GM19025 (cell line): Measurements from ENCODE around the gene CA5A.
A peak's percentile ranks its signal among the peaks of the same experiment; 100 is the strongest.
"Not testable (repeated sequence)": the region's sequence is repeated elsewhere in the genome, so short reads cannot be mapped to it uniquely, and the experiment has no call there.

Source experiments
- ATAC-seq: cut with Tn5 transposase; IDR thresholded peaks from one replicate; pipeline ENCODE4 v1.9.1; 2021; ENCODE audit warnings: mild to moderate bottlenecking, low read depth, moderate library complexity; ENCODE audit not compliant: unreplicated experiment

Gene CA5A

DNA sequence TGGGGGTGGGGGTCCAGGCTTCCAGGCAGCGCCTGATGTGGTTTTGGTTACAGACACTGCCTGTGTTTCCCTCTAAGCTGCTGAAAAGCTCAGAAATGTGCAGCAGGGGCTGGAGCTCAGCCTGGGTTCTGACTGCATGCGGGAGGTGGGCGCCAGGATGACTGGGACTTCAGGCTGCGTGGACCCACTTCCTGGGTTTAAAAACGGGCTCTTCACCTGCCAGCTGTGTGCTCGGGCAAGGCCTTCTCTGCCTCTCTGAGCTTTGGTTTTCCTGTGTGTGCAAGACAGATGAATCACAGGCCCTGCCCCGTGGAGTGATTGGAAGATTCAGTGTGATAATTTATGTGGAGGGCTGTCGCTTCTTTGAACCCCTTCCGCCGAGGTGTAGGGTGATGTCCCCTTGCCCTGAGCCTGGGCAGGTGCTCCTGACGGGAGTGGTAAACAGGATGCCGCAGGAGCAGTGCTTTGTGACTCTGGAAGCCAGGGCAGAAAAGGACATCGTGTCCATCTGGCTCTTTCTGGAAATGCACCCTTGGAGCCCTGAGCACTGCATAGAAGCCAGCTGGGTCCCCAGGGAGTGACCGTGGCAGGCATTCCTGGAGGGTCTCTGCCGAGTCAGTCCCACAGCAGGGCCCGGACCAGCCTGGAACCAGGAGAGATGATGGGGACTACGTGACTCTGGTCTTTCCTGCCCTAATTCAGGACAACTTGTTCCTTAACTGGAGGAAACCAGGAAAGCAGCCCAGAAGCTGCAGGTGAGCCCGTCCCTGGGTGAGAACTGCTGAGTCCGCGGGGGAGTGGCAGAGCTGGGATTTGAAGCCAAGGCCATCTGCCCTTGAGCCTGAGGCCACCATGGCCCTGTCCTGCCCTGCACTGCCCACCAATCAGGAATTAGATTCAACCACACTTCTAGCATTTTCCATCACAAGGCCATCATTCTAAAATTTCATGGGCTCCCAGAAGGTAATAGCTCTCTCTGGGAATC is 38.5 kb downstream of the CA5A start:
- ATAC-seq = no peak

DNA sequence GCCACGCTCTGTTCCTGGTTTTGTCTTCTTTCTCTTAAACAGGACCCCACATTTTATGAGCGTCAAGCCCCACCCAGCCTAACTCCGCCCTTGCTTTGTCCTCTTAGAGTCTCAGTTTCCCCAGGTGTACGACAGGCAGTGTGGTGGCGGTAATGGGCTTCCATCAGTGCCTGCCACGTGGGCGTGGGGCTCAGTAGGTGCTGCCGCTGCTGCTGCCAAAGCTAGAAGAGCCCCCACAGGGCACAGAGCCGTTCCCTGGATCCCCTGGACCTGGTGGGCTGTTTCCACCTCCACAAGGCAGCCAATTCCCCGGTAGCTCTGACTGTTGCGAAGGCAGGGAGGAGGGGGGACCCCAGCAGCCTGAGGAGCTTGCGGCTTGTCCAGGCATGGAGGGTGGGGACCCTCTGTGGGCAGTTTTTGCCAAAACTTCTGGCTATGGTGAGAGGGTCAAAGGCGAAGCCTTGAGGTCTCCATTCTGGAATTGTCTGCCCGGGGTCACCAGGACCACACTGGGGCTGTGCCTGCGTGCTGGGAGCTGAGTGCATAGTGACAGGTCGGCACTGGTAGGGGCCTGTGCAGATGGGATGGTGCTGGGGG is 39.3 kb downstream of the CA5A start:
- not testable (repeated sequence) for ATAC-seq

DNA sequence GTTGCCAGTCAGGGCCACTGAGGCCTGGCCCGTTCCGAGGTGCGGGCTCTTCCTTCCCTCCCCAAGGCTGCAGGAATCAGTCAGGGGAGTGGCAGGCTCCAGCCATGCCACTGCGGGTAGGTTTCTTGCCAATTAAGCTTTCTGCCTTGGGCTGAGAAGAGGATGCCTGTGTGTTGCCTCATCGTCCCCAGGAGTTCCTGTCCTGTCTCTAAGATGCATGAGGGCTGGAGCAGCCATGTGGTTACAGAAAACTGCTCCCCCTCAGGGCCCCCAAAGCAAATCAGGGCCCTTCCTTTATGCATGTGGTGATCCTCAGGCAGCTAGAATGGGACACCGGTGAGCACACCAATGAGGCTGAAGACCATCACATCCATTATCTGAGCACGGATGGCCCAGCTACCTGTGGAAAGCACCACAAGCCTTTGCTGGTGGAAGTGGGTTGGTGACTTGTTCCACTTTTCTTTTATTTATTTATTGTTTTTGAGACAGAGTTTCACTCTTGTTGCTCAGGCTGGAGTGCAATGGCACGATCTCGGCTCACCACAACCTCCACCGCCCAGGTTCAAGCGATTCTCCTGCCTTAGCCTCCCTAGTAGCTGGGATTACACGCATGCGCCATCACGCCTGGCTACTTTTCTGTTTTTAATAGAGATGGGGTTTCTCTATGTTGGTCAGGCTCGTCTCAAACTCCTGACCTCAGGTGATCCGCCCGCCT is 40.0 kb downstream of the CA5A start:
- ATAC-seq = not testable (repeated sequence)

DNA sequence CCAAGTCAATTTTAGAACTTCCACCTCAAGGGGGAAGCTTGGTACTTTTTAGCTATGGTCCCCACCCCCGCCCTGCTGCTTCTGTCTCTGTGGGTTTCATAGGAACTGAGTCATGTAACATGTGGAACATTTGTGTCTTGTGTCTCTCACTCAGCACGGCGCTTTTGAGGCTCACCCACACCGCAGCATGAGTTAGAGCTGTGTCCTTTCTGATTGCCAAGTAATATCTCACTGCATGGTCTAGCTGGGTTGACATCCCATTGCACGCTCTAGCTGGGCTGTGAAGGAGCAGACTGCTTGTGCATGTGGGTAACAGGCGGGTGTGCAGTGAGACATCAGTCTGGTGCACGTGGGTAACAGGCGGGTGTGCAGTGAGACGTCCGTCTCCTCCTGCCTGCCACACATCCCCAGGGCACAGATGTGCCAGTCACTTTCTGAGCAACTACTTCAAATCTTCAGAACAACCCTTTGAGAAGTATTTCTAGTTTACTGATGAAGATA is 40.6 kb downstream of the CA5A start:
- peak; percentile 77 for ATAC-seq

DNA sequence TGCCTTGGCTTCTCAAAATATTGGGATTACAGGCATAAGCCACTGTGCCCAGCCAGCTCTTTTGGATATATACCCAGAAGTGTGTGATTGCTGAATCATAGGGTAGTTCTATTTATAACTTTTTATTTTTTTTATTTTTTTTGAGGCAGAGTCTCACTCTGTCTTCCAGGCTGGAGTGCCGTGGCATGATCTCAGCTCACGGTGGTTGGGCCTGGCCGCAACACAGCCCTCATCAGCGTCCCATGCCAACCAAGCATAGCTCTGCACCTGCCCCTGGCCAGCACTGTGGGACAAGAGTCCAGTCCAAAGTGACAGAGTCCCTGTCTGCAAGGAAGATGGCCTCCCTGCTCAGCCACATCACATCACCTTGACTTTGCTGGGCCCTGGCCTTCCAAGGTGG is 42.3 kb downstream of the CA5A start:
- not testable (repeated sequence) for ATAC-seq

DNA sequence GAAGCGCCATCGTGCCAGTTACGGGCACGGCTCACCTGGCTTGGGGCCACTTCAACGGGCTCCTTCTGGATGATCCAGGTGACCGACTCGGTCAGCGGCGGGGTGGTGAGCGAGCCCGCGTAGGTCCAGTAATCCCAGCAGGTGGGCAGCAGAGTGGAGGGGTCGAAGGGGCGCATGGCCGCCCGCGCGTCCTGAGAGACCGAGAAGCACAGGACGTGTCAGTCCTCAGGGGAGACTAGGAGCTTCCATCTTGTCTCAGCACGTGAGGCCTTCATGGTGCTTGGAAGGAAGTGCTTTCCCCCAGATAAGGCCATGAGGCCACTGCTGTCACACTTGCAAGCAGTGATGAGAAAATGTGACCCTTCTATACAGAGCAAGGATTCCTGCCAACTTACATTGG is 44.6 kb downstream of the CA5A start:
- ATAC-seq = no peak

DNA sequence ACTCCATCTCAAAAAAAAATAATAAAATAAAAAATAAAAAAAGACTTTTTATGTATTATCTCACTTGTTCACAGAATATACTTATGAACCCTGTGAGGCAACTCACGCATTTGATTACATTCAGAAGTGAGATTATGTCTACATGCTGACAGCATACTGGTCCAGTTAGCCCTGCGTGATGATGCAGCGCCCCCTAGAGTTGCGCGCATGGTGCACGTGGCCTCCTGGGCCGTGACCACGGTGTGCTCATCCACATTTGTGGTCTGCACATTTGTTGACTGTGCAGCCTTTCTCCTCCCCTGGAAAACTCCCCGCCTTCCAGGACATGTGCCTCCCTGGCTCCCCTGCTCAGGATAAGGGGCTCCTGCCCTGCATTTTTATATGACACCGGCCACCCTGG is 46.6 kb downstream of the CA5A start:
- ATAC-seq = not testable (repeated sequence)

DNA sequence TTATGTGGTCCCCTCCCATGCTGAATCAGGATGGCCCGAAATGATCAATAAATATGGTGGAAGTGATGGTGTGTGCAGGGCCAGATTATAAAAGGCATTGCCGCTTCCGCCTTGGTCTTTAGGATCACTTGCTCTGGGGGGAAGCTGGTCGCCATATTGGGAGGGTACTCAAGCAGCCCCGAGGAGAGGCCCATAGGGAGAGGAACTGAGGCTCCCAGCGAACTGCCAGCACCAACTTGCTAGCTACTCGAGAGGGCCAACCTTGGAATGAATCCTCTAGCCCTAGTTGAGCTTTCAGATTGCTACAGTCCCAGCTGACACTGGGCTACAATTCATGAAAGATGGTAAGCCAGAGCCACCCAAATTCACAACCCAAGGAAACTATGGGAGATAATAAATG is 48.0 kb downstream of the CA5A start:
- ATAC-seq = not testable (repeated sequence)

DNA sequence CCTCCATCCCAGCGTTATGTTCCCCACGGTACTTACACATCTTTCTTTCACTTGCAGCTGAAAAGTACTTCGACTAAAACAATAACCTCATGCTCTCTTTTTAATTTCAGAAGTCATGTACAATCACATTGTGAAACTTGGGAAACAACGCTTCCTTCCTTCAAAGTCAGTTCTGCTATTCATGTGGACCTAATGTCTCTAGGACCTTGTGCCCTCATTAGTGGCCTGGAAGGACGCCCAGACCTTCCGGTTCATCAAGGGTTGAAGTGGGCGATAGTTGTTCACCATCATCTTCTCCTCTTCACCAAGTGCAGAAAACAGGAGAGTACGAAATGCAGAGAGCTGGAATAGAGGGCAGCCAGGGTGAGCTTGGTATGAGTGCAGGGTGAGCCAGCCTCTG is 48.4 kb downstream of the CA5A start:
- not testable (repeated sequence) for ATAC-seq

DNA sequence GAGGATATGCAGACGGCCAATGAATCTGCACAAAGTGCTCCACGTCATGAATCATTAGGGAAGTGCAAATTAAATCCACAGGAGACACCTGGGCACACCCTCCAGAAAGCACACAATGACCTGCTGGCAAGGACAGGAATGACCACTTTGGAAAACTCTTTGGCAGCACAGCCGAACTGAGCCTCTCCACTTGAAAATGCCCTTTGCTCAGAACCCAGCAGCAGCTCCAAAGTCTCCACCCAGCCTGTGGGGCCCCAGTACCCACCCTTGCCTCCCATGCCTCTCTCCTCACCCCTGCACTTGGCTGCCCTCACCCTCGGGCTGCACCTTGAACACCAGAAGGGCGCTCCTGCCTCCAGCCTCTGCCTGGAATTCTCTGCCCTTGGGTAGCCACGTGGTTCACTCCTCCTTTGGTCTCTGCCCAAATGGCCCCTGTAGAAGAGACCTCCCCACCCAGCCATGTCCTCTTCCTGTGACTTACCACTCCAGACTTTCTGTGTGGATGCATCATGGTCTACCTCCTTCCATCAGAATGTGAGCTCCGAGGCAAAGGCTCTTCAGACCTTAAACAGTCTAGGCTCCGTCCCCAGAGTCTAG is 50.9 kb downstream of the CA5A start:
- ATAC-seq = not testable (repeated sequence)

DNA sequence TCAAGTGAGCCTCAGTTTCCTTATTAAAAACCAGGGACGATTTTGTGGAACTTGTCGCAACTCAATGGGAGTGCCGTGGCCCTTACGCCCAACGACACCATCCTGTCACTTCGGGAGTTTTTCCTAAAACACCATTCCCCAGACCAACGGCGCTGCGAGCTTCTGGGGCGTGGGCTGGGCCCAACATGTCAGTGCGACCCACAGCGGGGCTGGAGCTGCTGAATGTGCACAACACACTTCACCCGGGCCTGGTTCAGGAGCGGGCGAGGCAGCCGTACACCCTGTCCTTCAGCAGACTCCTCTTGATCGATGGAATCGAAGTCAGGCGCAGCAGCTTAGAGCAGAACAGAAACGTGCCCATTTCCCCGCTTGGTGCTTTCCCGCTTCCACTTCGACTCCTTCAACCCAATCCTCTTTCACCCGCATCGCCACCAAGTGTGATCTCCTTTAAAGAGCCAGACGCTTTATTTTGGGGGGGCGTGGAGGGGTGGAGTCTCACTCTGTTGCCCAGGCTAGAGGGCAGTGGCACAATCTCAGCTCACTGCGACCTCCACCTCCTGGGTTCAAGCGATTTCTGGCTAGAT is 53.8 kb downstream of the CA5A start:
- no peak for ATAC-seq

DNA sequence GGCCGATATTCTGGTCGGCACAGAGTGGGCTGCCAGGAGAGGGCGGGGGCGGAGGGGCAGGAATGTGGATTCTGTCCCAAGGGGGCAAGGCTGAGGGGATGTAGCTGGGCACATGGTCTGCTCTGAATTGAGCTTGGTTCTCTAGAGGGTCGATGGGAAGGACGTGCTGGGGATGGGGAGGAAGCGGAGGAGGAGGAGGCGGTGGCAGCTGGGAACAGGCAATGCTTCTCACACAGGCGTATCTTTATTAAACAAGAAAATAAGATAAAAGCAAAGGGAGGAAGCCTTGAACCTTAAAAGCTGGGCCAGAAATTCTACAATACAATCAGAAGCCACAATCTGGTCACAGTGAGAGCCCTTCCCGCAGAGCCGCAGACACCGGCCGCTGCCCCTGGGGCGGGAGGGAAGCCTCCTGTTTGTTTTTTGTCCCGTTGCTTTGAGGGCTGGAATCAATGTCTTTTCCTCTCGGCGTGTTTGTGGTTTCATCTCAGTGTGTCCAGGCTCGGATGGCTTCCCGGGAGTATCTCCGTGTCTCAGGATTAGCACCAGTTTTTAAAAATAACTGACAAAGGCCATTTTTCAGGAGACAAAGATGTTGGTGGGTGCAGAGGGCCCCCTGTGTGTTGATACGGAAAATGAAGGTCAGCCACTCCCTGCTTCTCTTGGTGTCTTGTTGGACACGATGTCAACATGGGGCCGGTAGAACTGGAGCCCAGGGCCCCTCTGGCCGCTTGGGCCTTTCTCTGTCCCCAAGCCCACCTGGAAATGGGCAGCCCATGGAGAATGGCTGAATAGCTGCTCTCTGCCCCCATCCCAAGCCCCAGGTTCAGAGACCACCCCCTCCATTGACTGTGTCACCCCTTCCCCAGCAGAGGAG is 54.8 kb downstream of the CA5A start:
- no peak for ATAC-seq

DNA sequence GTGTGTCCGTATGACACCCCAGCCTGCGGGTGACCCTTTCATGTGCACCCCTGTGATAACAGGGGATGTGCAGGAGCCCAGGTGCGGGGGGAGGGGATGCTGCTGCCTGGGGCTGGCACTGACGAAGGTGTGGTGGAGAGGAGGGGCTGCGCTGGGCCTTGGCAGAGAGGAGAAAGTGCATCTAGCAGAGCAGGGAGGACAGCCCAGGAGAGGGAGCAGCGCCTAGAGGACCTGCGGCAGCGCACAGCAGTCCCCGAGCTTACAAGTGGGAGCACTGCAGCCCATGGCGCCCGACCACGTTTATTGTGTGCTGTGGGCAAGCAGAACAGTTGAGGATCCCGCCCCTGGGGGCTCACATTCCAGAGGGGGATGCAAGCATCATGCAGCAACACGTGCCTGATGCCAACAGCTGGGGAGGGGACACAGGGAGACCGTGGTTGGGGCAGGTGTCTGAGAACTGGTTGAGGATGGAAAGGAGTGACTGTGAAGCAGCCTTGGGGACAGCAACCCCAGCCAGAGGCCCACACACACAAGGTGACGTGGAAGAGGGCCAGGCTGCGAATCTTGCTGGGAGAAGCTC is 56.1 kb downstream of the CA5A start:
- ATAC-seq = no peak

DNA sequence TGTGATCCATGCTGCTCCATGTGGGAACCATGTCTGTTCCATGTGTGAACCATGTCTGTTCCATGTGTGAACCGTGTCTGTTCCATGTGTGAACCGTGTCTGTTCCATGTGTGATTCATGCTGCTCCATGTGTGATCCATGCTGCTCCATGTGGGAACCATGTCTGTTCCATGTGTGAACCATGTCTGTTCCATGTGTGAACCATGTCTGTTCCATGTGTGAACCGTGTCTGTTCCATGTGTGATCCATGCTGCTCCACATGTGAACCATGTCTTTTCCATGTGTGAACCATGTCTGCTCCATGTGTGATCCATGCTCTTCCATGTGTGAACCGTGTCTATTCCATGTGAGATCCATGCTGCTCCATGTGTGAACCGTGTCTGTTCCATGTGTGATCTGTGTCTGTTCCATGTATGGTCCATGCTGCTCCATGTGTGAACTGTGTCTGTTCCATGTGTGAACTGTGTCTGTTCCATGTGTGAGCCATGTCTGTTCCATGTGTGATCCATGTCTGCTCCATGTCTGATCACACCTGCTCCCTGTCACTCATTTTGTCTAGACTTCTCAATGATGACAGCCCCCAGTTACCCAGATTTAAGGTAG is 56.8 kb downstream of the CA5A start:
- not testable (repeated sequence) for ATAC-seq

DNA sequence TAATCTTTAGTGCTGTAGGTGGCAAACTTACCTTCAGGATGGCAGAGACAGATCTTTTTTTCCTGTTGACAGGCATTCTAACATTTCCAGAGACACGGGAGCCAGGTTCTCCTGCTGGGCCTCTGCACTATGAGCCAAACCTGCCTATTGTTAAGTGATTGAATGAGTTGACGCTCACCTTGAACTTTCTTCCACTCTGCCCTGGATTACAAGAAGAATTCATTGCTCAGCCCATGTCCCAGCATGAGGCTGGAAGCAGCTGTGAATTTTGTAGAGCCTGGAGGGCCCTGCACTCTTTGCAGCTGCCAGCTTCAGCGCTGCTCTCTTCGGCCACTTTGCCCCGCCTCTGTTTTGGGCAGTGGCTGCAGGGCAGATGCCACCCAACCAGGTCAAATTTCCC is 57.6 kb downstream of the CA5A start:
- no peak for ATAC-seq

DNA sequence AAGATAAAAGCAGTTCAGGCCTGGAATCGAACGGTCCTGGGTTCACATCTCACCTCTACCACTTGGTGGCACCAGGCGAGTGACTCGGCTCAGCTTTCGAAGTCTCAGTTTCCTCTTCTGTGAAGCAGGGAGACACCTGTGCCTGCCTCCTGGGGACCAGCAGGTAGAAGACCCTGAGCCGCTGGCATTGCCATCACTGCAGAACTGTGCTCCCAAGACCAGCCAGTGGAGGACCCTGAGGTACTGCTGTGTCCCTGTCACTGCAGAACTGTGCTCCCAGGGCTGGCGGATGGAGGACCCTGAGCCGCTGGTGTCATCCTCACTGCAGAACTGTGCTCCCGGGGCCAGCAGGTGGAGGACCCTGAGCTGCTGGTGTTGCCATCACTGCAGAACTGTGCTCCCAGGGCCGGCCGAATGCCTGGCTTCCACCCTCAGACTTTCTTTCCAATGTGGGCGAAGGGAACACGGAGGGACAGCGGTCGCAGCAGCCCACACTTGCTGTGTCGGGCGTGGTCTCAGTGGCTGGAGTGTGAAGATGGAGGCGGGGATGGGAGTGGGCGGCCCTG is 58.3 kb downstream of the CA5A start:
- no peak for ATAC-seq

DNA sequence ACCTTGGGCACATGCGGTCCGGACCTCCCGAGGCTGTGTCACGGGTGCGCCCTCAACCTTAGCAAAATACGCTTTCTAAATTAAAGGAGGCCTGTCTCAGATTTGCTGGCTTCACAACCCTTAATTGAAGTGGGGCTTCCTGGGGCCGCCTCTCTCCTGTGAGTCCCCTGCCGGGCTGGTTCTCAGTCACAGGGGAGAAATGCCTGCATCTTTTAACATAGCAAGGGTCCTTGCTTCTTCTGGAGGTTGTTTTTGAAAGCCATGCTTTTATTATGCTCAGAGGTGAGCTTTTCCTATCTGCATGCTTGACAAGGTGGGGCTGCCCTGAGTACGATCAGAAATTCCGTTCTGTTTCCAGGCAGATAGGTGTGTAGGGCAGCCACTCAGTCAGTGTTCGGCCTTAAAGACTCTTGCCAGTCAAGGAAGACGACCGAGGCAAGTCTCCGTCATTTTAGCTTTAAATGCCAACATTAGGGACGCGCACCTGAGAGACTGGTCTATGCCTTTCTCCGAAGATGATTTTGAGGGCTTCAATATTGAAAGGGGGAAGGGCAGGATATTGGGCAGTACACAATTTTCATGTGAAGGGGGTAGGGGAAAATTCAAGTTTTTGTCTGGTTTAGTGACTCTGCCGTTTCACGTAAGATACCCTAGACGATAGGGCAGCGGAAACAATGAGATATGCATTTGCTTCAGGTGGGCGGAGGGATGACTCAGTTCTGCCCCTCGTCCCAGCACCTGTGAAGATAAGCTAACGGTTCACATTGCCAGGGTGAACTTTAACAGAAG is 61.5 kb downstream of the CA5A start:
- no peak for ATAC-seq
